PC-9 (cell line): ENCODE measurements around the gene SRMS. TPM values are rescaled to one million over a fixed set of nuclear protein-coding genes. Genes with fewer than 3 reads are reported as not detected.

Experiments used
- BruUV-seq: library from RNA; stranded (reverse); fragments of 400-500 nt; replicated peaks from 2 replicates; lab custom pipeline; 2021; lab: Mats Ljungman, UMichigan
- CTCF ChIA-PET: fragments of 300-600 bp; sonication (Branson Sonifier 250); formaldehyde crosslinking; loops from one replicate; lab custom pipeline; 2022; ENCODE audit warnings: antibody characterized with exemption; lab: Charles Lee
- POLR2A ChIA-PET: fragments of 300-600 bp; sonication (Branson Sonifier 250); formaldehyde crosslinking; loops from one replicate; lab custom pipeline; 2022; ENCODE audit warnings: antibody characterized with exemption; ENCODE audit not compliant: unreplicated experiment; lab: Charles Lee
- DNase-seq, 2 experiments: peaks; one replicate each; pipeline versions ENCODE4 v3.0.0 to v3.0.0-alpha.2; 2015 to 2022; ENCODE audit warnings: mixed read lengths in 1 of 2
- H2AFZ ChIP-seq: fragments of 200-600 bp; sonication (generic); 2 replicates; pipeline ENCODE4 v1.8.1; 2017; ENCODE audit warnings: antibody characterized with exemption
- H3F3A ChIP-seq: fragments of 200-600 bp; sonication (generic); 2 replicates; pipeline ENCODE4 v1.8.1; 2017; ENCODE audit warnings: antibody characterized with exemption, mild to moderate bottlenecking, low read depth; ENCODE audit not compliant: insufficient read depth
- H3K27ac ChIP-seq: fragments of 200-600 bp; sonication (generic); 2 replicates; pipeline ENCODE4 v1.6.1; 2016; ENCODE audit warnings: mixed run types
- H3K27me3 ChIP-seq: fragments of 200-600 bp; sonication (generic); 2 replicates; pipeline ENCODE4 v1.6.1; 2016; ENCODE audit warnings: low read depth, mixed run types; ENCODE audit not compliant: insufficient read depth
- H3K36me3 ChIP-seq: fragments of 200-600 bp; sonication (generic); 2 replicates; pipeline ENCODE4 v1.6.1; 2016; ENCODE audit warnings: low read depth, mixed run types
- H3K4me1 ChIP-seq: fragments of 200-600 bp; sonication (generic); replicated peaks from 2 replicates; pipeline ENCODE4 v1.6.1; 2016; ENCODE audit warnings: mixed run types; ENCODE audit not compliant: insufficient read depth
- H3K4me2 ChIP-seq: fragments of 200-600 bp; sonication (generic); 2 replicates; pipeline ENCODE4 v1.6.1; 2017; ENCODE audit warnings: mixed run types
- H3K4me3 ChIP-seq: fragments of 200-600 bp; sonication (generic); 2 replicates; pipeline ENCODE4 v1.6.1; 2016; ENCODE audit warnings: mixed run types
- H3K79me2 ChIP-seq: fragments of 200-600 bp; sonication (generic); 2 replicates; pipeline ENCODE4 v1.6.1; 2017; ENCODE audit warnings: low read depth, mixed run types
- H3K9me2 ChIP-seq: fragments of 200-600 bp; sonication (generic); 2 replicates; pipeline ENCODE4 v1.8.1; 2017; ENCODE audit warnings: mild to moderate bottlenecking; ENCODE audit not compliant: insufficient read depth
- H3K9me3 ChIP-seq: fragments of 200-600 bp; sonication (generic); 2 replicates; pipeline ENCODE4 v1.8.1; 2016; ENCODE audit warnings: low read depth; ENCODE audit not compliant: insufficient read depth
- H4K20me1 ChIP-seq: fragments of 200-600 bp; sonication (generic); 2 replicates; pipeline ENCODE4 v1.8.1; 2017; ENCODE audit not compliant: insufficient read depth
- CTCF ChIP-seq: fragments of 200-600 bp; sonication (generic); conservative IDR thresholded peaks from 2 replicates; pipeline ENCODE4 v1.6.1; 2017; ENCODE audit warnings: mixed run types, antibody characterized with exemption, mild to moderate bottlenecking, moderate library complexity
- EZH2 ChIP-seq: fragments of 200-600 bp; sonication (generic); IDR thresholded peaks from 2 replicates; pipeline ENCODE4 v1.8.0; 2017; ENCODE audit warnings: antibody characterized with exemption, low read depth
- intact Hi-C: fragments of 100-400 bp; cut with micrococcal nuclease; formaldehyde crosslinking; loops from one replicate; pipeline ENCODE4 v1.10.0; 2022; ENCODE audit not compliant: unreplicated experiment
- total RNA-seq: library from RNA; stranded (reverse); gene quantifications from 2 replicates; pipeline ENCODE4 v1.2.3, GENCODE V29; 2021

Gene SRMS
- total RNA-seq, 1 experiment from 2014 or later: 1.2 TPM

- Histone ChIP-seq H3K9me3 (no peaks in the 10 kb centered on the region), H3K4me2 (no peak overlapping the region), H3K4me1 (no peaks in the 10 kb centered on the region), H2AFZ (no peak overlapping the region), H3K79me2 (no peaks in the 10 kb centered on the region), H3K27ac (no peak overlapping the region), H4K20me1 (no peaks in the 10 kb centered on the region; the same call in 1 of the 2 replicates), H3K36me3 (no peaks in the 10 kb centered on the region), H3K4me3 (no peak overlapping the region), H3K9me2 (no peaks in the 10 kb centered on the region), H3F3A (peaks cover 15% of the 10 kb centered on the region; the same call in 1 of the 2 replicates), H3K27me3 (no peaks in the 10 kb centered on the region)
- BruUV-seq: no TSS peak
- POLR2A ChIA-PET: no interaction called here
- CTCF ChIA-PET: no interaction called here
- no peak for DNase-seq
- no peak for TF ChIP-seq CTCF
- TF ChIP-seq EZH2: no peak
- intact Hi-C loops: no loop called here
Observed at GRCh38 chr20:63591147-63591533, 43.6 kb upstream of the SRMS start.

- no TSS peak for BruUV-seq
- H3F3A ChIP-seq: peaks cover 15% of the 10 kb centered on the region; the same call in 1 of the 2 replicates
- H3K4me2 ChIP-seq: no peak overlapping the region
- intact Hi-C loops: no loop called here
- H3K4me3 ChIP-seq: no peak overlapping the region
- no peaks in the 10 kb centered on the region for H3K27me3 ChIP-seq
- ChIA-PET POLR2A (no interaction called here), CTCF (no interaction called here)
- H3K36me3 ChIP-seq: no peaks in the 10 kb centered on the region
- no peak for DNase-seq
- no peaks in the 10 kb centered on the region for H3K79me2 ChIP-seq
- no peaks in the 10 kb centered on the region; the same call in 1 of the 2 replicates for H4K20me1 ChIP-seq
- no peak overlapping the region for H3K27ac ChIP-seq
- H3K9me2 ChIP-seq: no peaks in the 10 kb centered on the region
- TF ChIP-seq EZH2 (no peak), CTCF (no peak)
- no peaks in the 10 kb centered on the region for H3K9me3 ChIP-seq
- H3K4me1 ChIP-seq: no peaks in the 10 kb centered on the region
- no peak overlapping the region for H2AFZ ChIP-seq
Observed at GRCh38 chr20:63590218-63591146, 42.9 kb upstream of the SRMS start.

GRCh38 chr20:63589261-63590217 is 42.0 kb upstream of the SRMS start:
- Histone ChIP-seq H3K9me3 (no peaks in the 10 kb centered on the region), H3K4me3 (no peak overlapping the region), H3K9me2 (no peaks in the 10 kb centered on the region), H3K27ac (no peak overlapping the region), H3F3A (peaks cover 15% of the 10 kb centered on the region; the same call in 1 of the 2 replicates), H3K4me2 (no peak overlapping the region), H3K36me3 (no peaks in the 10 kb centered on the region), H3K79me2 (no peaks in the 10 kb centered on the region), H2AFZ (no peak overlapping the region), H4K20me1 (no peaks in the 10 kb centered on the region; the same call in 1 of the 2 replicates), H3K4me1 (no peaks in the 10 kb centered on the region), H3K27me3 (no peaks in the 10 kb centered on the region)
- BruUV-seq: no TSS peak
- no peak for DNase-seq
- TF ChIP-seq EZH2 (no peak), CTCF (no peak)
- ChIA-PET POLR2A (no interaction called here), CTCF (no interaction called here)
- intact Hi-C loops: loop anchor here (10.0 kb wide), 1 partner anchor 95 kb away; no protein-coding TSS in a partner anchor
